Endothelial cell of umbilical vein (primary cell): Measurements from ENCODE around the gene MEIG1. TPM values are rescaled to one million over a fixed set of nuclear protein-coding genes. Genes with fewer than 3 reads are reported as not detected.
"Not testable (repeated sequence)": the region's sequence is repeated elsewhere in the genome, so short reads cannot be mapped to it uniquely, and the experiment has no call there.

ENCODE experiments used
- BruUV-seq: library from RNA; stranded (reverse); fragments of 400-500 nt; replicated peaks from 2 replicates; lab custom pipeline; 2021; lab: Mats Ljungman, UMichigan
- CTCF ChIA-PET: fragments of 300-600, 350-600 bp; sonication (Branson Sonifier 250); formaldehyde crosslinking; loops from one replicate; lab custom pipeline; 2021; ENCODE audit warnings: antibody characterized with exemption, inconsistent platforms; lab: Charles Lee
- POLR2A ChIA-PET: fragments of 300-600, 350-600 bp; sonication (Branson Sonifier 250); formaldehyde crosslinking; loops from one replicate; lab custom pipeline; 2021; ENCODE audit warnings: antibody characterized with exemption, inconsistent platforms; lab: Charles Lee
- DNase-seq: peaks from one replicate; pipeline ENCODE4 v3.0.0-alpha.2; 2011; ENCODE audit warnings: low read depth, low spot score
- FAIRE-seq: peaks from 2 replicates; lab custom pipeline; 2011; peaks lifted over from hg19 to GRCh38; lab: Jason Lieb, UNC
- H2AFZ ChIP-seq: 2 replicates; pipeline ENCODE4 v1.6.0; 2012; ENCODE audit warnings: low read depth, low read length, control low read depth, inconsistent platforms
- H3K27ac ChIP-seq: 2 replicates; pipeline ENCODE4 v1.5.1; 2011; ENCODE audit warnings: low read depth, mild to moderate bottlenecking, control low read depth, low read length, moderate library complexity; ENCODE audit not compliant: insufficient read depth
- H3K27me3 ChIP-seq, 2 experiments: 2 replicates each; pipeline versions ENCODE4 v1.6.0 to v1.6.1; 2011; ENCODE audit warnings: low read length in 2 of 2, mixed read lengths in 1 of 2; ENCODE audit not compliant: control insufficient read depth in 2 of 2, insufficient read depth in 2 of 2
- H3K36me3 ChIP-seq, 2 experiments: 2 replicates in 1 of 2; 3 replicates in 1 of 2; pipeline ENCODE4 v1.5.1; 2011; ENCODE audit warnings: low read length in 2 of 2, mild to moderate bottlenecking in 1 of 2, moderate library complexity in 1 of 2; ENCODE audit not compliant: control insufficient read depth in 2 of 2, insufficient read depth in 2 of 2; ENCODE audit errors: extremely low read depth in 1 of 2
- H3K4me1 ChIP-seq: 3 replicates; pipeline ENCODE4 v1.5.1; 2011; ENCODE audit warnings: mild to moderate bottlenecking, low read length; ENCODE audit not compliant: control insufficient read depth, insufficient read depth; ENCODE audit errors: extremely low read depth
- H3K4me2 ChIP-seq: 2 replicates; pipeline ENCODE4 v1.6.1; 2011; ENCODE audit warnings: low read length, control low read depth, mixed read lengths; ENCODE audit not compliant: insufficient read depth
- H3K4me3 ChIP-seq, 3 experiments: fragments of 200-600 bp in 1 of 3; sonication (generic), shearing (Covaris generic) in 1 of 3; replicated peaks in 1 of 3; 2 replicates each; pipeline ENCODE4 v1.5.1; 2011 to 2016; ENCODE audit warnings: control low read depth in 3 of 3, low read length in 3 of 3, mild to moderate bottlenecking in 2 of 3, inconsistent platforms in 1 of 3, low read depth in 1 of 3, moderate library complexity in 1 of 3; ENCODE audit not compliant: insufficient read depth in 1 of 3
- H3K79me2 ChIP-seq: 2 replicates; pipeline ENCODE4 v1.6.0; 2012; ENCODE audit warnings: low read length, inconsistent platforms; ENCODE audit not compliant: control insufficient read depth, insufficient read depth
- H3K9ac ChIP-seq: replicated peaks from 2 replicates; pipeline ENCODE3; 2011; ENCODE audit warnings: low read length, control low read depth; ENCODE audit not compliant: insufficient read depth; ENCODE audit errors: extremely low read depth
- H3K9me1 ChIP-seq: replicated peaks from 3 replicates; pipeline ENCODE4 v1.6.0; 2011; ENCODE audit warnings: mild to moderate bottlenecking, low read length; ENCODE audit not compliant: control insufficient read depth, insufficient read depth; ENCODE audit errors: extremely low read depth
- H3K9me3 ChIP-seq: replicated peaks from 2 replicates; pipeline ENCODE4 v1.5.1; 2012; ENCODE audit warnings: low read length, inconsistent platforms; ENCODE audit not compliant: control insufficient read depth, insufficient read depth
- H4K20me1 ChIP-seq: replicated peaks from 2 replicates; pipeline ENCODE3; 2011; ENCODE audit warnings: mild to moderate bottlenecking, low read length; ENCODE audit not compliant: control insufficient read depth, insufficient read depth; ENCODE audit errors: extremely low read depth
- EZH2 ChIP-seq: IDR thresholded peaks from 2 replicates; pipeline ENCODE4 v1.6.1; 2012; ENCODE audit warnings: borderline replicate concordance, low read depth, mild to moderate bottlenecking, moderate library complexity, low read length, inconsistent platforms; ENCODE audit not compliant: severe bottlenecking
- FOS ChIP-seq: IDR thresholded peaks from 2 replicates; pipeline ENCODE4 v1.6.1; 2011; ENCODE audit warnings: mild to moderate bottlenecking, low read length, moderate library complexity, borderline replicate concordance; ENCODE audit not compliant: insufficient read depth
- GATA2 ChIP-seq: IDR thresholded peaks from 2 replicates; pipeline ENCODE4 v1.7.0; 2011; ENCODE audit warnings: low read depth, mild to moderate bottlenecking, moderate library complexity, mixed read lengths, low read length; ENCODE audit not compliant: insufficient read length, insufficient read depth
- JUN ChIP-seq: IDR thresholded peaks from 2 replicates; pipeline ENCODE4 v1.6.1; 2011; ENCODE audit warnings: borderline replicate concordance, low read depth; ENCODE audit not compliant: insufficient read length, insufficient read depth
- MYC ChIP-seq: IDR thresholded peaks from one replicate; pipeline ENCODE4 v1.6.1; 2011; ENCODE audit warnings: mild to moderate bottlenecking, low read depth, low read length
- POLR2A ChIP-seq: IDR thresholded peaks from 2 replicates; pipeline ENCODE4 v1.6.1; 2012; ENCODE audit warnings: low read depth, mild to moderate bottlenecking, control low read depth, low read length
- POLR2AphosphoS5 ChIP-seq: IDR thresholded peaks from 2 replicates; pipeline ENCODE4 v1.6.1; 2012; ENCODE audit warnings: low read depth, mild to moderate bottlenecking, control low read depth, low read length, moderate library complexity; ENCODE audit not compliant: insufficient read depth
- dilution Hi-C: fragments of 300-500 bp; cut with MboI; formaldehyde crosslinking; loops from one replicate; pipeline ENCODE4 v1.15.0; 2019; ENCODE audit warnings: low sequenced_read_pairs; ENCODE audit not compliant: extremely low pct_ligation_motif_present
- intact Hi-C: fragments of 100-400 bp; cut with micrococcal nuclease; formaldehyde crosslinking; loops from one replicate; pipeline ENCODE4 v1.10.0; 2022
- polyA plus RNA-seq, 4 experiments: library from polyadenylated mRNA; depleted of rRNA in 3 of 4; stranded (reverse) in 3 of 4; unstranded in 1 of 4; fragments of >200 nt; gene quantifications; 2 replicates each; pipeline versions ENCODE4 v1.2.1 to v1.2.3, GENCODE V29; 2011 to 2012; ENCODE audit warnings: missing spikeins in 1 of 4
- total RNA-seq: library from RNA; stranded (reverse); gene quantifications from 2 replicates; pipeline ENCODE4 v1.2.3, GENCODE V29; 2021
- TF ChIP-seq, protein P1 (sequence below): IDR thresholded peaks from 2 replicates; pipeline ENCODE4 v1.6.1; 2011; ENCODE audit not compliant: insufficient read depth, insufficient read length
- TF ChIP-seq, protein P2 (sequence below), 2 donors: IDR thresholded peaks; 1 replicate in 1 of 2; 2 replicates in 1 of 2; pipeline ENCODE4 v1.5.1; 2011; ENCODE audit warnings: low read length in 2 of 2, mild to moderate bottlenecking in 2 of 2, moderate library complexity in 2 of 2, control low read depth in 1 of 2, inconsistent platforms in 1 of 2, low read depth in 1 of 2; ENCODE audit not compliant: insufficient read depth in 1 of 2; ENCODE audit errors: extremely low read depth in 1 of 2

MEIG1 gene
- total and polyA plus RNA-seq, 2 donors (not counting 3 experiments of a cell fraction or from before 2014, with no cell fraction given): 0.23 TPM; not detected in 1

DNA sequence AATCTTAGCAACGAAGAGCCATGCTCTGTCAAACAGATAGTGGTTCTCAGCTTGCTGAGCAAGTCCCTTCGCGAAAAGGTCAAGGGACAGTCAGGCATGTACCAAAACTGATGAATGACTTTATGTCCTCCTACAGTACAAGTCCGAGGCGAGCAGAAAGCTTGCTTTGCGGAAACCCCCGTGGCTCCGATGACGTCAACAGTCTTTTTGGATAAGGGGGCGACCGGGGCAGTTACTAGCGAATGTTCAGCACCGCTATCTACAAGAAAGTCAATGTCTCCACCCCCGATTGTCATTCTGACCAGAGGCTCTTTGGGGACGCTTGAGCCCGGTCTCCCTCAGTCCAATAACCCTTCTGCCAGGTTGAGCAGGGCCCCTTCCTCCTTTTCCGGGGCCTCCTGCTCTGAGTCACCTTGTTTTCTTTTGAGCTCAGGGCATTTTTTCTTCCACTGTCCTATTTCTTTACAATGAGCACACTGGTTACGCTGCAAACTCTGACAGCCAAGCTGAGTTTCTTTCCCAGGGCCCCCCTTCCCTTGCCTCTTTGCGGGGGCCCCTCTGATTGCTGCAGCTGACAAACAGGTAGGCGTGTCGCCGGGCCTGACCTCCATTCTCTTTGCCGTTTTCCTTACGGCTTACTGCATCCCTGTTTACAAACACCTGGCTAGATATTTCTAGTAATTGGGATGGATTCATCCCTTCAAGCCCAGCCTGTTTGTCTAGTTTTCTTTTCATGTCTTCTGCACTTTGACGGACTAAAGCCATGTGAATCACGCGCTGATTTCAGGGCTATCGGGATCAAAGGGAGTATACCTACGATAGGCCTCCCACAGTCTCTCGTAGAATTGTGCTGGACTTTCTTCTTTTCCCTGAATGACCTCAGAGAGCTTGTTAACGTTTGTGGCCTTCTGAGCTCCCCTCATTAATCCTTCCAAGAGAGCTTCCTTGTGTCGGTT, 34.6 kb downstream of the MEIG1 start:
- H3K9me1 ChIP-seq, dilution Hi-C loops, POLR2A ChIA-PET, H3K36me3 ChIP-seq, intact Hi-C loops, H3K4me1 ChIP-seq, DNase-seq, H3K9ac ChIP-seq, H3K27me3 ChIP-seq, FAIRE-seq, H3K27ac ChIP-seq, H3K79me2 ChIP-seq, H4K20me1 ChIP-seq, H2AFZ ChIP-seq, H3K9me3 ChIP-seq, CTCF ChIA-PET, H3K4me2 ChIP-seq, BruUV-seq, H3K4me3 ChIP-seq: not testable (repeated sequence)

DNA sequence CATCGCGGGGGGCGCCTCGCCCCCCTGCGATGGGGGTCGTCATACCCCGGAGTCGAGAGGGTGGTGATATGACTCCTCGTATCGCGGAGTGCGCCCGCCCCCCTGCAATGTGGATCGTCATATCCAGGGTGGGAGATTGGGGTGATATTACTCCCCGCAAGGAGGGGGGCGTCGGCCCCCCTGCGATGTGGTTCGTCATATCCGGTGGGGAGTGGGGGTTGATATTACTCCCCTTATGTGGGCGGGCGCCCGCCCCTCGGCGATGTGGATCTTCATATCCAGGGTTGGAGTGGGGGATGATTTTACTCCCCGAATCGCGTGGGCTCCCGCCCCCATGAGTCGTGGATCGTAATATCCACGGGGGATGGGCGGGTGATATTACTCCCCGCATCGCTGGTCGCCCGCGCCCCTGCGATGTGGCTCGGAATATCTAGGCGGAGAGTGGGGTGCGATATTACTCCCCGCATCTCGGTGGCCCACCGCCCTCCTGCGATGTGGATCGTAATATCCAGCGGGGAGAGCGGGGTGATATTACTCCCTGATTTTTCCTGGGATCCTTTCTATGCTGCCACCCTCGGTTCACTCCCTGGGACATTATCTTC, 36.9 kb downstream of the MEIG1 start:
- no peak overlapping the region for H3K9ac ChIP-seq
- no peaks in the 10 kb centered on the region for H3K27me3 ChIP-seq
- H2AFZ ChIP-seq: no peak overlapping the region
- no peak overlapping the region for H3K4me3 ChIP-seq
- ChIA-PET CTCF (no interaction called here), POLR2A (no interaction called here)
- dilution Hi-C loops (no loop called here), intact Hi-C loops (no loop called here)
- TF ChIP-seq POLR2A: no peak
- TF ChIP-seq GATA2: no peak
- TF ChIP-seq POLR2AphosphoS5: no peak
- no peak for TF ChIP-seq JUN
- no peak for TF ChIP-seq MYC
- TF ChIP-seq EZH2: no peak
- TF ChIP-seq, protein P1, sequence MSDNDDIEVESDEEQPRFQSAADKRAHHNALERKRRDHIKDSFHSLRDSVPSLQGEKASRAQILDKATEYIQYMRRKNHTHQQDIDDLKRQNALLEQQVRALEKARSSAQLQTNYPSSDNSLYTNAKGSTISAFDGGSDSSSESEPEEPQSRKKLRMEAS: no peak
- TF ChIP-seq FOS: no peak
- TF ChIP-seq, protein P2, sequence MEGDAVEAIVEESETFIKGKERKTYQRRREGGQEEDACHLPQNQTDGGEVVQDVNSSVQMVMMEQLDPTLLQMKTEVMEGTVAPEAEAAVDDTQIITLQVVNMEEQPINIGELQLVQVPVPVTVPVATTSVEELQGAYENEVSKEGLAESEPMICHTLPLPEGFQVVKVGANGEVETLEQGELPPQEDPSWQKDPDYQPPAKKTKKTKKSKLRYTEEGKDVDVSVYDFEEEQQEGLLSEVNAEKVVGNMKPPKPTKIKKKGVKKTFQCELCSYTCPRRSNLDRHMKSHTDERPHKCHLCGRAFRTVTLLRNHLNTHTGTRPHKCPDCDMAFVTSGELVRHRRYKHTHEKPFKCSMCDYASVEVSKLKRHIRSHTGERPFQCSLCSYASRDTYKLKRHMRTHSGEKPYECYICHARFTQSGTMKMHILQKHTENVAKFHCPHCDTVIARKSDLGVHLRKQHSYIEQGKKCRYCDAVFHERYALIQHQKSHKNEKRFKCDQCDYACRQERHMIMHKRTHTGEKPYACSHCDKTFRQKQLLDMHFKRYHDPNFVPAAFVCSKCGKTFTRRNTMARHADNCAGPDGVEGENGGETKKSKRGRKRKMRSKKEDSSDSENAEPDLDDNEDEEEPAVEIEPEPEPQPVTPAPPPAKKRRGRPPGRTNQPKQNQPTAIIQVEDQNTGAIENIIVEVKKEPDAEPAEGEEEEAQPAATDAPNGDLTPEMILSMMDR (IDR thresholded peaks at IDR 0.05; ENCODE audit: extremely low read depth in 1 of 2, insufficient read depth in 1 of 2, low read depth in 1 of 2, low read length in 2 of 2): no peak
- FAIRE-seq (no peak), DNase-seq (no peak)
- H4K20me1 ChIP-seq: no peaks in the 10 kb centered on the region
- no peak overlapping the region for H3K4me2 ChIP-seq
- no peaks in the 10 kb centered on the region for H3K36me3 ChIP-seq
- H3K4me1 ChIP-seq: no peaks in the 10 kb centered on the region
- BruUV-seq: no TSS peak
- no peaks in the 10 kb centered on the region for H3K9me3 ChIP-seq
- H3K9me1 ChIP-seq: no peaks in the 10 kb centered on the region
- H3K79me2 ChIP-seq: no peaks in the 10 kb centered on the region
- H3K27ac ChIP-seq: no peak overlapping the region
